Stimulated activated naive CD8-positive, alpha-beta T cell treated with anti-CD3 and anti-CD28 coated beads, Interleukin-15, Interleukin-2, amounts not matched to agents 100 U/mL and 50 U/mL, for 24 hours (primary cell): ENCODE results near the gene CELF1.

Source experiments
- ATAC-seq: fragments of 150-1000 bp; cut with Tn5 transposase; one replicate; pipeline ENCODE4 v1.10.0; 2021
- DNase-seq: peaks from one replicate; pipeline ENCODE4 v3.0.0; 2021

The CELF1 gene

DNA sequence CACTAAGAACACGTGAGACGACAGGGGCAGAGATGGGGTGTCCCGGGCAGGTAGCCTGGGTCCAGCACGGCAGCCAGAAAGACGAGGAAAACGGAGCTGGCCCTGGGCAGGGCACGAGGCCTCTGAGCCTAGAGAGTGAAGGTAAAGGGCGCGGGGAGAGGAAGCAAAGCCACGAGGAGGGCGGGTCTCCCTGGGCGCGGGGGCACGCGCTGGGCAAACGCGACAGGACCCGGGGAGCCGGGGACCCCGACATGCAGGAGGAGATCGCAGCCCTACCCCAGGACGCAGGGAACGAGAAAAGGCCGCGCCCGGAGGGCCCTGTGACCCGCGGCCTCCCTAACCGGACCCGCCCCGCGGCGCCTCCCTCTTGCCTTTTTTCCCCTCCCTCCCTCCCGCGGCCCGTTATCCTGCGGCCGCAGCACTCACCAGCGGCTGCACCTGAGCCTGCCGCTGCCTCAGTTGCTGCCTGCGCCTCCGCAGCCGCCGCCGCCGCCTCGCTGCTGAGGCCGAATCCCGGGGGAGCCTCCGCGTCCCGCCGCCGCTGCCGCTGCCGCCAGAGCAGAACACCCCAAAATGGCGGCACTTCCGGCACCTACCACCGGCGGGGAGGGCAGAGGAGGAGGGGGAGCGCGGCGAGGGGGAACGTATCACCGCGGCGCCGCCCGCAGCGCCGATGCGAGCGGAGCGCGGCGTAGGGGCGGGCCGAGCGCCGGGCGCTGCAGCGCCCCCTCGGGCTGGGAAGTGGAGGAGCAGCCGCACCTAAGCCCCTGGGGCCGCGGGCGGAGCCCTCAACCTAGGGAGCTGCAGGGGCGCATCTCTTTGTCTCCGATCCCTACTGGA lies at the start of gene CELF1:
TSS of gene CELF1 (minus strand) at position 567 of the 840 bp plus-strand sequence. CDS start 53,609 bp downstream, outside the sequence.
- DNase-seq (peak; percentile 94), ATAC-seq (peak; percentile 97)

DNA sequence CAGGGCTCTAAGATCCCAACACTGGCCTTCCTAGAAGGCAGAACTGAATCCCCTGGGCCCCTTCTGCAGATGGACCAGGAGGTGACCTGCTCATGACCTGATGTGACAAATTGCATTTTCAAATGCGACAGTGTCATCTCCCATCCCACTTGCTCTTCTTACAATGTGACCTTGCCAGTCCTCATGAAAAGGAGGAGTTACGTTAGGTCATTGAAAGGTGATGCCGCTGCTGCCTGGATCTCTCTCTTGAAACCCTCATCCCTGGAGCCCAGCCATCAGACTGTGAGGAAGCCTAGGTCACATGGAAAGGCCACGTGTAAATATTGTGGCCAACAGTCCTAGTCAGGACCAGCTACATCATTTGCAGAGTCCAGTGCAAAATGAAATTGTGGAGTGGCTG lies 47.0 kb upstream of the CELF1 start:
- ATAC-seq (no peak), DNase-seq (no peak)

DNA sequence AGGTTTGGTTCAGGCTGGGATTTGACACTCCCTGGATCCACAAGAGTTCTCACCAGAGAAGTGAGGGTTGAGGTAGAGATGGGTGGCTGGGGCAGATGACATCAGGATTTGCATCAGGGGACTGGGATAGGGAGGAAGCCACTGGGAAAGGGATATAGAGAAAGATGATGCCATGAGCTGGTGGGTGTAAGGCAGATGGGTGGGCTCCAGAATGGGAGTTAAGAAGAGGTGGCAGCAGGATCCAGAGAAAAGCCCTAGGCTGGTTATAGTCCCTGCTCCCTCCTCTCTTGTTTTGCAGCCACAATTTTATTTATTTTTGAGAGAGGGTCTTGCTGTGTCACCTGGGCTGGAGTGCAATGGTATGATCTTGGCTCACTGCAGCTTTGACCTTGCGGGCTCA lies 43.0 kb upstream of the CELF1 start:
- ATAC-seq (no peak), DNase-seq (no peak)

DNA sequence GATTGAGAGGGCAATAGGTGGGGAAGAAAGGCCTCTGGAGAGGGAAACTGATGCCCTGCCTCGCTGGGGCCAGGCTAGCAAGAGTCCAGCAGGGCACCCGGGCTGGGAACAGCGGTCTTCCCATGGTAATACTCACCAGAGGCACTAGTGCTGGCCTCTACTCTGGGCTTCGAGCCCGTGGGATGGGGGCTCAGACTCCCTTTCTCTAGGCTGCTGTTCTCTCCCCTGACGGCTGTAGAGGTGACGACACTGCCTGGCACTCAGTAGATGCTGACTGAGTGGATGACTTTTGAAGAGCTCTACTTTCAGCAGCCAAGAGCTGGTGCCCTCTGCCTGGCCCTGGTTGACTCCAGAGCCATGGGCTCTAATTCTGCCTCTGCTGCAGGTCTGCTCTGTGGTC lies 42.1 kb upstream of the CELF1 start:
- no peak for ATAC-seq

DNA sequence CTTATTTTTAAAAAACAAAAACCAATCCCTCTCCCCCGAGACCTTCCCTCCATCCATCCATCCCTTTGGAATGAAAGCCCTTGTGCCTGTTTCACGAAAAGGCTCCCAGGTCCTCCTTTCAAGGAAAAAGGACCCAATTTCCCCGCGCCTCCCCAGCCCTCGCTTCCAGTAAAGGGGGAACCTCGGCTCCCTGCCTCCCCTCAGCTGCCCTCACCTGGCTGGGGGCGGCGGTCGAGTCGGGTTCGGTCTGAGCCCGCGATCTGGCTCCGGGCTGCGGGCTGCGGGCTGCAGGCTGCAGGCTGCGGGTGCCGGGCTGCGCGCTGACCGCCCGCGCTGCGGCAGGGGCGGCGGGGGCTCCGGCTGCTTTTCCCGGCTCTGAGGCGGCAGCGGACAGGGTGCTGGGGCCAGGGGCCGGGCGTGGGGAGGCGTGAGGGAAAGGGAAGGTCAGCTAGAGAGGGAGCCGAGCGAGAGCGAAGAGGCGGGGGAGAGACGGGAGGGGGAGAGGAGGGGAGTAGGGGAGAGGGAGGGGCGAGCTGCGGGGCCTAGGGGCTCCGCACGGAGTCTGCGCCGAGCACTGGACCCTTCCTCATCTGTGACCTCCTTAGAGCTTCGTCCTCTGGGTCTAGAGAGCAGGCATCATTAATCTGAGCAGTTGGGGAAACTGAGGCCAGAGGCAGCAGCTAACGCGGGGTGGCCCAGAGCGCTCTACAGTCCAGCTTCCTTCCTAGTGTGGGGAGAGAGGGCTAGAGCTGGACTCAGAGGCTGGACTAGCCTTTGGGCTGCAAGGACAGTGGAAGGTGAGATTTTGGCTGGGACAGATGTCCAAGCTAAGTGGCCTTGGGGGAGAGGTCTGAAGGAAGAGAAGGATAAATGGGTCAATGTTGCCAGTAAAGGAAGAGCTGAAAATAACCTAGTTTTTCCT lies 41.3 kb upstream of the CELF1 start, which contains the start of gene C1QTNF4:
TSS of gene C1QTNF4 (minus strand) at position 478 of the 922 bp plus-strand sequence. CDS start 3,601 bp downstream, outside the sequence.
- DNase-seq = no peak
- ATAC-seq = no peak

More for the DNA sequence above, 42.1 kb upstream of the CELF1 start:
- DNase-seq = no peak

DNA sequence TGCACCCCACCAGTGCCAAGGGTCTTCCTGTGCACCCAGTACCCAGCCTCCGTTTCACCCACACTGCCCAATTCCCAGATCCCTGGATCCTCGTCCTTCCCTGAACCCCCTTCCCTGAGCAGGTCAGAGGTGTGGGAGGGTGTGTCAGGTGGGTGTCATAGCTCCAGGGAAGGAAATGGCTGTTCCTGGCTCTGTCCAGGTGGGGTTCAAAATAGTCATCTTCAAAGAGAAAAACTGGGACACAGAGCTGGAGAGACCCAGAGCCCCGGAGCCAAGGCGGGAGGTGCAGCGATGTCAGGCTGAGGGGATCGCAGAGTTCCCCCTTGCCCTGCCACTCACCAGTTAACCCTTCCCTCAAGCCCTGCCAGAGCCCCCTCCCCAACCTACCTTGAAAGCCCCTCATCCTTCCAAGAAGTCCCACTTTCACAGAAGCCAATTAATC lies 40.6 kb upstream of the CELF1 start:
- ATAC-seq (no peak), DNase-seq (no peak)

DNA sequence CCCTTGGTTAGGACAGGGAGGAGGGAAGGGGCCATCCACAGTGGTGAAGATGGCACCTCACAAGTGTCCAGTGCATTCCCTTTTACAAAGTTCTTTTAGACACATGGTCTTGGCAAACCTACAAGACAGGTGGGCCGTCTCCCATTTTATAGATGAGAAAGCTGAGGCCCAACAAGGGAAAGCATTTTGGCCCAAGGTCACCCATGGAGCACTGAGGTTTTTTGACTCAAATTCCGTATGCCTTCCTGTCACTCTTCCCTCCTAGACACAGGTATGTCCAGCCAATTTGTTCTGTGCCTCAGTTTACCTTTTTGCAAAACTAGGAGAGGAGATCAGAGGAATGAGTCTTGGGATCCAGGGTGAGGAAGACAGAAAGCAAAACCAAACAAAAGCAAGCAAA lies 40.0 kb upstream of the CELF1 start:
- ATAC-seq = no peak

DNA sequence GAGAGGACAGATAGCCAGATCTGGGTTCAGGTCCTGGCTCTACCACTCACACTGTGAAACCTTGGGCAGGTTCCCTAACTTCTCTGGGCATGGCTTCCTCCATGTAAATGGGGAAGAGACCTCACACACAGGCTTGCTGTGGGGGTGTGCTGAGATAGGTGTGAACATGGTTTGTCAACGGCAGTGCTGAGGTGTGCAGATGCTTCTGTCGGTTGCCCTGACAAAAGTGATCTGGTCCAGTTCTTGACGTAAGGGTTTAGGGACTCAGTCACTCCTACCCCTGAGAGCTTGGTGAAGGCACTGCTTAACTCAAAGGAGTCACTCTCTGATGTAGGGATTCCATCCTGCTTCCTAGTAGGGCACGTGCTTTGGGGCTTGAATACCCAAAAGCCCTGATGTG lies 39.3 kb upstream of the CELF1 start:
- no peak for ATAC-seq
- no peak for DNase-seq

More for the DNA sequence above, 40.0 kb upstream of the CELF1 start:
- DNase-seq = no peak

DNA sequence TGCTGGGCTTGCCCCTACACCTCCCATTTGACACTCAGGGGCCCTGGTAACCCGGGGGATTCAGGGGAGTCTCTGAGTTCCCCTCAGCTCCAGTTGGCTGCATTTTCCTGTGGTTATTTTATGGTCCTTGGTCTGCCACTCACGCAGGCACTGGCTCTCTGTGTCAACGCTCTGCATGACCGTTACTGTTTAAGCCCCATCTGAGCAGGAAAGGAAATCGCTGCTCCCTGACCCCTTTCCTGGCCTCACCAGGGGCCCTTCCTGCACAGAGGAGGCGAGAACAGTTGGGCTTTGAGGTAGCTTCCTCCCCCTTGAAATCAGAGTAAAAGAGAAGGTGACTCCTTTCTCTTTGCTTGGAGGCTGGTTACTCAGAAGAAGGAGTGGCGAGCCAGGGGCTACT lies 38.8 kb upstream of the CELF1 start:
- DNase-seq = no peak
- no peak for ATAC-seq

DNA sequence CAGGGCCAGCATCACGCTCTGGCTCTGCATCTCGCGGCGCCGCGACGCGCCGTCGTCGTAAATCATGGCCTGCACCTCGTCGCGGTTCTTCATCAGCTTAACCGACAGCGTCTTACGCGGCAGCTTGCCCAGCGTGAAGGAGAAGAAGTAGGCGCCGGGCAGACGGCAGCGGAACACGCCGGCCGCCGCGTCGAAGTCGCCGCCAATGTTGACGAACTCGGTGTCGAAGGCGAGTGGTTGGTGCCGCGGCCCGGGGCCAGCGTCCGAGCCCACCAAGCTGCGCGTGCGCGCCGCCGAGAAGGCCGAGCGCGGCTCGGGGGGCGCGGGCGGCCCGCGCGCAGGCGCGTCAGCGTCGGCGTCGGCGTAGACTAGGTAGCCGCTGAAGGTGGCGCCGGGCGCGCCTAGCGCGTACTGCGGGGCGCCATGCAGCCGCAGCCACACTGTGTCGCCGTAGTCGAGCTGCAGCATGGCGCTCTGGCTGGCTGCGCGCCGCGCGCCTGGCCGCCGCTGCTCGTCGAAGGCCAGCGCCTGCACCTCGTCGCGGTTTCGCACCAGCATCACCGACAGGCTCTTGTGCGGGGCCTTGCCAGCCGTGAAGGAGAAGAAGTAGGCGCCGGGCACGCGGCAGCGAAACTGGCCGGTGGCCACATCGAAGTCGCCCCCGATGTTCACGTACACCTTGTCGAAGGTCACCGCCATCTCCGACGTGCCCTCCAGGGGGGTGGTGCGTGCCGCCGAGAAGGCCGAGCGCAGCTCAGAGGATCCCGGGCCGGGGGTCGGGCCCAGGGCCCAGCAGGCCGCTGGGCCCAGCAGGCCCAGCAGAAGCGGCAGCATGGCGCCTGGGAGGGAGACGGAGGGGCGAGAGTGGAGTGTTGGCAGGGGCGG lies 37.3 kb upstream of the CELF1 start:
- ATAC-seq (no peak), DNase-seq (no peak)

DNA sequence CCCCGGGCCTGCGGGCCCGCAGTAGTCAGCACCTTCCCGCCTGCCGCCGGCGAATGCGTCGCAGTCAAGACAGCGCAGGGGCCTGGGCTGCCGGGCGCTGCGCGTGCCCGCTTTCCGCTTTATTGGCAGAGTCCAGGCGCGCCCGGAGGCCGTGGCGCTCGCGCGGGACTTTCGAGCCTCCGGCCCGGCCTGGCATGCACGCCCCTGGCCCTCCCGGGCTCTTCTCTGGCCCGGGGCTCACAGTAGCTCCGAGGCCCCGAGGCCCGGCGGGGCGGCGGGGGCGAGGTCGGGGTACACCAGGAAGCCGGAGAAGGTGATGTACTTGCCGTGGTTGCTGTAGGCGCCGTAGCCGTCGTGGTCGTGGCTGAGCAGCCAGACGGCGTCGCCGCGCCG lies 36.6 kb upstream of the CELF1 start:
- ATAC-seq (no peak), DNase-seq (no peak)

DNA sequence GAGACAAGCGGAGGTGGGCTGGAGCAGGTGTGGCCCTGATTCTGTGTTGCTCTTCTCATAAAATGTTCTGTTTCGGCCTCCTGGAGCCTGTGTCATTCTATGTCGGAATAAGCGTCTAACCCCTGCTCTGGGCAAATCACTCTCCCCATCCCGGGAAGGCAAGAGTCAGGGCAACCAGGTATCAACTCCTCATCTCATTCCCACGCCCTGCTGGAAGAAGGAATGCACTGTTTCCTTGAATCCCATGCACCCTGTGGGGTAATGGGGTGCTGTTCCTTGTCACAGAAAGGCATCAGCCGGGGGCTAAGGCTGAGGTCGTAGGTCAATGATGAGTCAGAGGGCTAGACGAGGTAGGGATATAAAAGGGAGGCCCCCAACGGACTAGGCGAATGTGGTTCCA lies 36.2 kb upstream of the CELF1 start:
- DNase-seq (no peak), ATAC-seq (no peak)

DNA sequence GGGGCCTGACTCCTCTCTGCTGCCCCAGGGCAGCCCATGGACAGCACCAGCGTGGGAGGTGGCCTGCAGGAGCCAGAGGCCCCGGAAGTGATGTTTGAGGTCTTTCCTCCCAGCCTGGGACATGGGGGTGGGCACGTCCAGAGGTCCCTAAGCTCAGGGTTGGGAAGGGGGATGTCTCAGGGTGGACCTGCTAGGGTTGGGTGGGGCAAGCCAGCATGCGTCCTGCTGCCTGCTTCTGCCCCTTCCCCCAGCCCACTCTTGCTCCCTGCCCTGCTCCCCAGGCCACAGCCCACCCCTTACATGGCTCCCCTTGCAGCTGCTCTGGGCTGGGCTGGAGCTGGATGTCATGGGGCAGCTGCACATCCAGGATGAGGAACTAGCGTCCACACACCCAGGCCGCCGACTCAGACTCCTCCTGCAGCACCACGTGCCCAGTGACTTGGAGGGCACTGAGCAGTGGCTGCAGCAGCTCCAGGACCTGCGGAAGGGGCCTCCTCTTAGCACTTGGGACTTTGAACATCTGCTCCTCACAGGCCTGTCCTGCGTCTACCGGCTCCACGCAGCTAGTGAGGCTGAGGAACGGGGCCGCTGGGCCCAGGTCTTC lies 34.9 kb upstream of the CELF1 start:
- DNase-seq (no peak), ATAC-seq (no peak)

DNA sequence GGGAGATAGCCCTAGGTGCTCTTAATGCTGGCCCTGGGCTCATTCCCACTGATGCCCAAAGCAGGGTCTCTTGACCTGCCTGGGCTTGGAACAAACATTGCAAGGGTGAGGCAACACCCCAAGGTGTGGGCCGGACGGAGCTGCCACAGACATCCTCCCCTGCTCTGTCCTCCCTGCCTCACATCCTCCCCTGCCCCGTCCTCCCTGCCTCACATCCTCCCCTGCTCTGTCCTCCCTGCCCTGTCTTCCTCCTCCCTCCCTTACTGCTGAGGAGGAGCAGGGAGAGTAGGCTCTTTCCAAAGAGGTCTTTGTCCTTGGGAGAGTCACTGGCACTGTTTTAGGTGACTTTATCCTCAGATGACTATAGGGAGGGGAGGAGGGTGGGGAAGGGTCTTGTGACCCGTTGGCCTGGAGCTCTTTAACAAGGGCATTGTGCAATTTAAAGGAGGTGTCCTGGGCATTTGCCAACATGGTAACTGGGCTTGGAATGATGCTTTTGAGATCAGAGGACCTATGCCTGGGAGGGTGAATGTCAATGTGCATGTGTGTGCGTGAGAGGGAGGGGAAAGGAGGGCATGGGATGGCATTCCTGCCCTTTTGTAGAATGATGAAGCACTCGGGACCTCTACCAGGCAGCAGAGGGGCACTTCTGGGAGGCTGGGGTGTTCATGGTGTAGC lies 34.2 kb upstream of the CELF1 start:
- no peak for ATAC-seq

DNA sequence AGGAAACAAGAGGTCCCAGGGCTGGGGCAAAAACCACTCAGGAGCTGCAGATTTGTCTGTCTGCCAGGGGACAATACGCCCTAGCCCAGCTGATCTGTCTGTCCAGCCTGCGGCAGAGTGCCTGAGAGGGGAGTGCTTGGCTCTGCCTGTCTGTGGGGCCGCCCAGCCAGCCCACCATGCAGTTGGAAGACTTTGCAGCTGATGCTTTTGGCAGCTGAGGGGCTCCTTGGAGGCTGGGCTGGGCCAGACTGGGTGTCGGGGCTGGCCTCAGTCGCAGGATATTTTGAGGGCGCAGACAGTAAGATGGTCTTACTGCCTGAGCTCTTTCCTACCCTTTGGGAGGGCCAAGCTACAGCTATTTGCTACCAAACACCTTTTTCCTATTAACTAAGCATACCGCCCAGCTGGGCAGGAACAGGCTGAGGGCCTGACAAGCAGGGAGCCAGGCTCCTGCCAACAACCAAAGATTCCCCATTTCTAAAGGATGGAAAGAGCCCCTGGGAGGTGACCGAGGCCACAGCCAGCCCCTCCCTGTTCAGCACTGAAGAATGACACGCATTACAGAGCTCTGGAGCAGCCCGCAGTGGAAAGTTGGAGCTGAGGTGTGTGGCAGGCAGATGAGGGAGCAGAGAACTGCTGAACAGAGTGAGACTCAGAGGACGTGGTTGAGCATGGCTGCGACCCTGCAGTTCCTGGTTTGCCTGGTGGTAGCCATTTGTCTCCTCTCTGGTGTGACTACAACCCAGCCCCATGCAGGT lies 33.3 kb upstream of the CELF1 start, which contains the start of gene FAM180B:
TSS of gene FAM180B (plus strand) at position 581 of the 758 bp plus-strand sequence. CDS start at position 672, 91 bp downstream.
- DNase-seq = no peak
- ATAC-seq = no peak

More for the DNA sequence above, 34.2 kb upstream of the CELF1 start:
- DNase-seq = no peak

DNA sequence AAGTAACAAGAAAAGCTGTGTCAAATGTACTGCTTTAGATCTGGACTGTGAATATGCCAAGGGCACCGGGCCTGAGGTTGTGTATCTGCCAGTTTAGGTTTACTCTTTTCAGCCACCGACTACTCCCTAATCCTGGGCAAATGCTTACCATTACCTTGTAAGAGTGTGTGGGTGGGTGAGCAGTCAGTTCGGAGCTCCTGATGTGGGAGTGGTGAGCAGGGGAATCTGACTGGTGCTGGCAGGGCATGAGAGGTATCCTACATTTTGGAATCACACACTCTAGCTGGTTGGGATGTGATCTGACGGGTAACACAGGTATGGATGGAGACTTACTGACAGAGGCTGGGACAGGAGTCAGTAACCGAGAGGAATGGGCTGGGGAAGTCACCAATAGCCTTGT lies 30.9 kb upstream of the CELF1 start:
- ATAC-seq (no peak), DNase-seq (no peak)

DNA sequence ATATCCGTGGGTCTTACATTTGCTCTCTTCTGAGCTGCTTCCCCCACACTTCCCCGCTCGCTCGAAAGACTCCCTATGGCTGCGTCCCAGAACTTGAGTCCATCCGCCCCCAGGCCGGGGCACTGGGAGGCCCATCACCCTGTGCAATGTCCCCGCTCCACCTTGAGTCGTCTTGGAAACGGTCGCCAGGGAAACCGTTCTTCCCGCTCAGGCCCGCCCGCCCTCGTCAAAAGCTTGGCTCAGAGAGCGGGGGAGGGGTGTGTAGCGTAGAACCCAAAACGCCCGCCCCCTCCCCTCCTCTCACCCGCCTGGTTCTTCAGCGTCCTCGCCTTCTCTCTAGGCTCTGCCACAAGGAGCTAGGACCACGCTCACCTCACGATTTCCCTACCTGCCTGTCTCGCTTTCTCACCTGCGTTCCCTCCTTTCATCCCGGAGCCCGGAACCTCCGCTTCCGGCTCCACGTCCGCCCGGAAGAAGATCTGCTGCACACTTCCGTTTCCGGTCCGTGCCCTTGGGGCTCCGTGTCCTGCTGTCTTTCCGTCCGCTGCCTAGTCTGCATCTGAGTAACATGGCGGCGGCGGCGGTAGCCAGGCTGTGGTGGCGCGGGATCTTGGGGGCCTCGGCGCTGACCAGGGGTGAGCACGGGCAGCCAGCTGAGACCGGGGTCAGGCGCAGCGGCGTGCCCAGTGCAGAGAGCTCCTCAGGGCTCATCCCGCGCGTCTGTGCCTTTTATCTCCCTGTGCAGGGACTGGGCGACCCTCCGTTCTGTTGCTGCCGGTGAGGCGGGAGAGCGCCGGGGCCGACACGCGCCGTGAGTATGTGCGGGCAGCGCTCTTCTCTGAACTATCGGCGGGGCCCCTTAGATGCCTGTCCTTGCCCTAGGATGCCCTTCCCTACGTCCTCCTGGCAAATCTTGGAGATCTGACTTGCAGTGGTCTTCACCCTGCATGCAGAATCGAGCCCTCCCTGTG lies 25.9 kb upstream of the CELF1 start, which contains the start of the genes KBTBD4 and NDUFS3:
TSS of gene KBTBD4 (minus strand) at position 447 of the 971 bp plus-strand sequence. CDS start at position 428, 19 bp downstream.
TSS of gene NDUFS3 (plus strand) at position 551 of the 971 bp plus-strand sequence. CDS start at position 569, 18 bp downstream.
- peak; percentile 89 for DNase-seq
- ATAC-seq = peak; percentile 94

DNA sequence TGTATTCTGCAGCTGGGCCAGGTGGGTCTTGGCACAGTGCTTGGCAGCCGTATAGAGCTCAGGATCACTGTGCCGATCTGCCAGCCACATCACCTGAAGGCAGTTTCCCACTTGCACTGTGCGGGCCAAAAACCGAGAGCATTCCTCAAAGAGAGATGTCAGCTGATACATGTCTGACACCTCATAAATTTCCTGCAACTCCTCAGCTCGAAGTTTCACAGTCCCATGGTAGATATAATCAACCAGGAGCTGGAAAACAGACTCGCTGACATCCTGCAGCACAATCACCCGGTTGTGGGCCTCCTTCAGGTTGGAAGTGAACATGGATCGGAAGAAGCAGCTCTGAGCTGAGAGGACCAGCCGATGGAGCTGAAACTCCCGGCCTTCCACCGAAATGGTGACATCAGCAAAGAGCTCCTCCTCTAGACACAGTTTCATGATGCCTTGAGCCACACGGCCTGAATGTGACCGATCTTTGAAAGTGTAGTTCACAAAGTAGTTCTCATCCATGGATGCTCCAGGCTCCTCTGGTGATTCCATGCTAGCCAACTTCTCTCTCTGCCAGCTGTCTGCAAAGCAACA lies 24.6 kb upstream of the CELF1 start:
- ATAC-seq (no peak), DNase-seq (no peak)
